Subcutaneous adipose tissue (tissue), 4 donors: ENCODE results near the gene IGSF23. TPM values are rescaled to one million over a fixed set of nuclear protein-coding genes. Genes with fewer than 3 reads are reported as not detected.

Experiments
- CTCF ChIP-seq: fragments of 450-650 bp; IDR thresholded peaks from one replicate; pipeline ENCODE4 v1.5.1; 2016; ENCODE audit warnings: low read depth, mild to moderate bottlenecking, control low read depth, antibody characterized with exemption, moderate library complexity
- total RNA-seq, 4 donors: library from RNA; depleted of rRNA; stranded (reverse); fragments of >200 nt; gene quantifications; one replicate each; pipeline ENCODE4 v1.1.0, GENCODE V29; 2016

Gene IGSF23
- total RNA-seq, 4 donors from 2014 or later = not detected

GRCh38 chr19:44647144-44647543, 33.8 kb downstream of the IGSF23 start:
- no peak for TF ChIP-seq CTCF

GRCh38 chr19:44648631-44649251, 35.4 kb downstream of the IGSF23 start:
- TF ChIP-seq CTCF = no peak

- no peak for TF ChIP-seq CTCF
Observed at GRCh38 chr19:44649578-44650145, 36.3 kb downstream of the IGSF23 start.

GRCh38 chr19:44653343-44653742, 40.0 kb downstream of the IGSF23 start:
- TF ChIP-seq CTCF = no peak

GRCh38 chr19:44653977-44654774, 40.8 kb downstream of the IGSF23 start:
- no peak for TF ChIP-seq CTCF

- TF ChIP-seq CTCF = no peak
Observed at GRCh38 chr19:44657211-44657921, 44.0 kb downstream of the IGSF23 start.
